Measurements from ENCODE around the gene TRABD2B.

DNA sequence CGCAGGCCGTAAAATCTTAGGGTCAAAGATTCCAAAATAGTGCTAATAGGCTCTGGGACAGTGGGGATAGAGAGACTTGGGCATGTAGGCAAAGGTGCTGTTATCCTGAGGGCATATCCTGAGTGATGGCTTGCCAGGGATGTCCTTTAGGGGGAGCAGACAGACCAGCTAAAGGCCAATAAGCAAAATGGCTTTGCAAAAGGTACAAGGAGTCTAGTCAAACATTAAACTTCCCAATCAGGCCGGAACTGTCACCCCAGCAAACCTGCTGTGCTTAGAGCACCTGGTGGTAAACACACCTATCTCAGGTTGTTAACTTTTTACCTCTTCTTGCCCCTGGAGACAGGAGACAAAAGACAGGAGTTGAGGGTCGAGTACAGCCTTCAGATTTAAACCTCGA lies 49.1 kb downstream of the TRABD2B start:
- no peak for TF ChIP-seq CTCF (IDR thresholded peaks at IDR 0.05)
- TF ChIP-seq ZFX (IDR thresholded peaks at IDR 0.05; ENCODE audit: borderline replicate concordance), result no peak
